ENCODE measurements around the gene FOXL2NB.
"Not testable (repeated sequence)": the region's sequence is repeated elsewhere in the genome, so short reads cannot be mapped to it uniquely, and the experiment has no call there.

The FOXL2NB gene

GRCh38 chr3:138946663-138947494 lies at the start of gene FOXL2NB, which contains the start of gene FOXL2:
Gene FOXL2NB (plus strand): TSS chr3:138947217. CDS start chr3:138947365, 148 bp downstream.
Gene FOXL2 (minus strand): TSS chr3:138947137. CDS start chr3:138946722, 415 bp downstream.
- DNase-seq, result peak; percentile 17

GRCh38 chr3:138898301-138898700 lies 48.7 kb upstream of the FOXL2NB start:
- DNase-seq, result no peak

- DNase-seq, result no peak
Measured at GRCh38 chr3:138898708-138899107, 48.3 kb upstream of the FOXL2NB start.

- DNase-seq, result no peak
Measured at GRCh38 chr3:138899351-138899991, 47.5 kb upstream of the FOXL2NB start.

- DNase-seq, result no peak
Measured at GRCh38 chr3:138901567-138901966, 45.5 kb upstream of the FOXL2NB start.

GRCh38 chr3:138902171-138902570 lies 44.8 kb upstream of the FOXL2NB start:
- DNase-seq, result no peak

- no peak for DNase-seq
Measured at GRCh38 chr3:138907539-138907938, 39.5 kb upstream of the FOXL2NB start.

GRCh38 chr3:138908846-138909245 lies 38.2 kb upstream of the FOXL2NB start:
- DNase-seq, result no peak

- DNase-seq, result no peak
Measured at GRCh38 chr3:138909904-138910303, 37.1 kb upstream of the FOXL2NB start.

GRCh38 chr3:138911621-138912020 lies 35.4 kb upstream of the FOXL2NB start:
- no peak for DNase-seq

GRCh38 chr3:138912237-138912636 lies 34.8 kb upstream of the FOXL2NB start:
- DNase-seq, result no peak

- no peak for DNase-seq
Measured at GRCh38 chr3:138913766-138914165, 33.3 kb upstream of the FOXL2NB start.

- DNase-seq, result no peak
Measured at GRCh38 chr3:138914870-138915502, 32.0 kb upstream of the FOXL2NB start.

GRCh38 chr3:138915503-138916498 lies 31.2 kb upstream of the FOXL2NB start:
- DNase-seq, result peak; percentile 83

- DNase-seq, result no peak
Measured at GRCh38 chr3:138916824-138917223, 30.2 kb upstream of the FOXL2NB start.

- no peak for DNase-seq
Measured at GRCh38 chr3:138919325-138919724, 27.7 kb upstream of the FOXL2NB start.

GRCh38 chr3:138921316-138922292 lies 25.4 kb upstream of the FOXL2NB start:
- DNase-seq, result no peak

GRCh38 chr3:138922400-138922799 lies 24.6 kb upstream of the FOXL2NB start:
- not testable (repeated sequence) for DNase-seq

GRCh38 chr3:138923531-138923994 lies 23.5 kb upstream of the FOXL2NB start:
- peak; percentile 72 for DNase-seq

GRCh38 chr3:138928727-138929372 lies 18.2 kb upstream of the FOXL2NB start:
- no peak for DNase-seq

All from NCI-H2171 treated with DMSO at 0.1 percent for 48 hours (cell line).